ENCODE measurements around the gene EFNA5.

- TF ChIP-seq SIN3A (IDR thresholded peaks at IDR 0.05; ENCODE audit: low read depth) = no peak
- TF ChIP-seq, protein P1, sequence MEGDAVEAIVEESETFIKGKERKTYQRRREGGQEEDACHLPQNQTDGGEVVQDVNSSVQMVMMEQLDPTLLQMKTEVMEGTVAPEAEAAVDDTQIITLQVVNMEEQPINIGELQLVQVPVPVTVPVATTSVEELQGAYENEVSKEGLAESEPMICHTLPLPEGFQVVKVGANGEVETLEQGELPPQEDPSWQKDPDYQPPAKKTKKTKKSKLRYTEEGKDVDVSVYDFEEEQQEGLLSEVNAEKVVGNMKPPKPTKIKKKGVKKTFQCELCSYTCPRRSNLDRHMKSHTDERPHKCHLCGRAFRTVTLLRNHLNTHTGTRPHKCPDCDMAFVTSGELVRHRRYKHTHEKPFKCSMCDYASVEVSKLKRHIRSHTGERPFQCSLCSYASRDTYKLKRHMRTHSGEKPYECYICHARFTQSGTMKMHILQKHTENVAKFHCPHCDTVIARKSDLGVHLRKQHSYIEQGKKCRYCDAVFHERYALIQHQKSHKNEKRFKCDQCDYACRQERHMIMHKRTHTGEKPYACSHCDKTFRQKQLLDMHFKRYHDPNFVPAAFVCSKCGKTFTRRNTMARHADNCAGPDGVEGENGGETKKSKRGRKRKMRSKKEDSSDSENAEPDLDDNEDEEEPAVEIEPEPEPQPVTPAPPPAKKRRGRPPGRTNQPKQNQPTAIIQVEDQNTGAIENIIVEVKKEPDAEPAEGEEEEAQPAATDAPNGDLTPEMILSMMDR (IDR thresholded peaks at IDR 0.05 in 2 of 3, conservative IDR thresholded peaks at IDR 0.05 in 1 of 3; ENCODE audit: borderline replicate concordance in 1 of 3, insufficient read depth in 1 of 3, low read depth in 2 of 3, low read length in 2 of 3) = no peak
- no peak for TF ChIP-seq YY1 (IDR thresholded peaks at IDR 0.05; ENCODE audit: extremely low read depth, insufficient replicate concordance, low read depth, low read length)
- no peak for TF ChIP-seq POLR2AphosphoS5 (IDR thresholded peaks at IDR 0.05; ENCODE audit: low read depth, low read length)
- TF ChIP-seq, protein P2, sequence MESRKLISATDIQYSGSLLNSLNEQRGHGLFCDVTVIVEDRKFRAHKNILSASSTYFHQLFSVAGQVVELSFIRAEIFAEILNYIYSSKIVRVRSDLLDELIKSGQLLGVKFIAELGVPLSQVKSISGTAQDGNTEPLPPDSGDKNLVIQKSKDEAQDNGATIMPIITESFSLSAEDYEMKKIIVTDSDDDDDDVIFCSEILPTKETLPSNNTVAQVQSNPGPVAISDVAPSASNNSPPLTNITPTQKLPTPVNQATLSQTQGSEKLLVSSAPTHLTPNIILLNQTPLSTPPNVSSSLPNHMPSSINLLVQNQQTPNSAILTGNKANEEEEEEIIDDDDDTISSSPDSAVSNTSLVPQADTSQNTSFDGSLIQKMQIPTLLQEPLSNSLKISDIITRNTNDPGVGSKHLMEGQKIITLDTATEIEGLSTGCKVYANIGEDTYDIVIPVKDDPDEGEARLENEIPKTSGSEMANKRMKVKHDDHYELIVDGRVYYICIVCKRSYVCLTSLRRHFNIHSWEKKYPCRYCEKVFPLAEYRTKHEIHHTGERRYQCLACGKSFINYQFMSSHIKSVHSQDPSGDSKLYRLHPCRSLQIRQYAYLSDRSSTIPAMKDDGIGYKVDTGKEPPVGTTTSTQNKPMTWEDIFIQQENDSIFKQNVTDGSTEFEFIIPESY (IDR thresholded peaks at IDR 0.05; ENCODE audit: extremely low read depth, insufficient replicate concordance, low read length) = no peak
- no peak for TF ChIP-seq RAD21 (IDR thresholded peaks at IDR 0.05; ENCODE audit: low read depth)
- TF ChIP-seq FOSL1 (IDR thresholded peaks at IDR 0.05; ENCODE audit: low read depth) = no peak
- TF ChIP-seq POLR2A (IDR thresholded peaks at IDR 0.05; ENCODE audit: borderline replicate concordance, extremely low read depth, insufficient read depth, insufficient read length) = no peak
- TF ChIP-seq ELF1 (IDR thresholded peaks at IDR 0.05; ENCODE audit: borderline replicate concordance, low read depth) = no peak
- TF ChIP-seq EZH2phosphoT487 (IDR thresholded peaks at IDR 0.05; ENCODE audit: borderline replicate concordance) = no peak
- no peak for TF ChIP-seq SP1 (IDR thresholded peaks at IDR 0.05; ENCODE audit: low read depth)
- TF ChIP-seq, protein P3, sequence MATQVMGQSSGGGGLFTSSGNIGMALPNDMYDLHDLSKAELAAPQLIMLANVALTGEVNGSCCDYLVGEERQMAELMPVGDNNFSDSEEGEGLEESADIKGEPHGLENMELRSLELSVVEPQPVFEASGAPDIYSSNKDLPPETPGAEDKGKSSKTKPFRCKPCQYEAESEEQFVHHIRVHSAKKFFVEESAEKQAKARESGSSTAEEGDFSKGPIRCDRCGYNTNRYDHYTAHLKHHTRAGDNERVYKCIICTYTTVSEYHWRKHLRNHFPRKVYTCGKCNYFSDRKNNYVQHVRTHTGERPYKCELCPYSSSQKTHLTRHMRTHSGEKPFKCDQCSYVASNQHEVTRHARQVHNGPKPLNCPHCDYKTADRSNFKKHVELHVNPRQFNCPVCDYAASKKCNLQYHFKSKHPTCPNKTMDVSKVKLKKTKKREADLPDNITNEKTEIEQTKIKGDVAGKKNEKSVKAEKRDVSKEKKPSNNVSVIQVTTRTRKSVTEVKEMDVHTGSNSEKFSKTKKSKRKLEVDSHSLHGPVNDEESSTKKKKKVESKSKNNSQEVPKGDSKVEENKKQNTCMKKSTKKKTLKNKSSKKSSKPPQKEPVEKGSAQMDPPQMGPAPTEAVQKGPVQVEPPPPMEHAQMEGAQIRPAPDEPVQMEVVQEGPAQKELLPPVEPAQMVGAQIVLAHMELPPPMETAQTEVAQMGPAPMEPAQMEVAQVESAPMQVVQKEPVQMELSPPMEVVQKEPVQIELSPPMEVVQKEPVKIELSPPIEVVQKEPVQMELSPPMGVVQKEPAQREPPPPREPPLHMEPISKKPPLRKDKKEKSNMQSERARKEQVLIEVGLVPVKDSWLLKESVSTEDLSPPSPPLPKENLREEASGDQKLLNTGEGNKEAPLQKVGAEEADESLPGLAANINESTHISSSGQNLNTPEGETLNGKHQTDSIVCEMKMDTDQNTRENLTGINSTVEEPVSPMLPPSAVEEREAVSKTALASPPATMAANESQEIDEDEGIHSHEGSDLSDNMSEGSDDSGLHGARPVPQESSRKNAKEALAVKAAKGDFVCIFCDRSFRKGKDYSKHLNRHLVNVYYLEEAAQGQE (IDR thresholded peaks at IDR 0.05; ENCODE audit: low read depth) = no peak
- TF ChIP-seq EZH2 (IDR thresholded peaks at IDR 0.05) = no peak
Measured at GRCh38 chr5:107437154-107437553, 233.6 kb downstream of the EFNA5 start.
